Stomach (tissue), 9 donors: ENCODE measurements around the gene RPL22L1. TPM values are rescaled to one million over a fixed set of nuclear protein-coding genes. Genes with fewer than 3 reads are reported as not detected.
"Not testable (repeated sequence)": the region's sequence is repeated elsewhere in the genome, so short reads cannot be mapped to it uniquely, and the experiment has no call there.

ENCODE experiments used
- DNase-seq, 2 donors: peaks; one replicate each; pipeline versions ENCODE4 v3.0.0 to v3.0.0-alpha.2; 2013 to 2019
- H3K27ac ChIP-seq, 5 donors: fragments of 200-600 bp in 4 of 5; sonication (generic) in 4 of 5; one replicate each; pipeline ENCODE4 v1.5.1; 2013 to 2019; ENCODE audit warnings: mild to moderate bottlenecking in 1 of 5, moderate library complexity in 1 of 5
- H3K27me3 ChIP-seq, 3 donors: fragments of 200-600 bp; sonication (generic); one replicate each; pipeline ENCODE4 v1.5.1; 2017 to 2019; ENCODE audit warnings: mixed run types in 1 of 3
- H3K36me3 ChIP-seq, 4 donors: fragments of 200-600 bp; sonication (generic); 1 replicate in 3 of 4; 2 replicates in 1 of 4; pipeline ENCODE4 v1.5.1; 2016 to 2019
- H3K4me1 ChIP-seq, 4 donors: fragments of 200-600 bp; sonication (generic); one replicate each; pipeline ENCODE4 v1.5.1; 2016 to 2019
- H3K4me3 ChIP-seq, 4 donors: fragments of 200-600 bp; sonication (generic) in 3 of 4; one replicate each; pipeline ENCODE4 v1.5.1; 2016 to 2019; ENCODE audit warnings: mild to moderate bottlenecking in 1 of 4
- H3K9me3 ChIP-seq, 4 donors: fragments of 200-600 bp; sonication (generic); one replicate each; pipeline ENCODE4 v1.5.1; 2016 to 2019
- EP300 ChIP-seq: sonication (generic); formaldehyde crosslinking; IDR thresholded peaks from one replicate; pipeline ENCODE4 v1.6.1; 2017; ENCODE audit warnings: antibody characterized with exemption
- POLR2A ChIP-seq, 4 donors: fragments of 450-650 bp; IDR thresholded peaks; one replicate each; pipeline ENCODE4 v1.6.1; 2016; ENCODE audit warnings: antibody characterized with exemption in 4 of 4, control low read depth in 2 of 4, mild to moderate bottlenecking in 1 of 4, moderate library complexity in 1 of 4
- POLR2AphosphoS5 ChIP-seq, 3 donors: sonication (generic); formaldehyde crosslinking; IDR thresholded peaks; one replicate each; pipeline ENCODE4 v1.6.1; 2016; ENCODE audit warnings: antibody characterized with exemption in 3 of 3
- WGBS, 5 donors: extraction: QIAGEN DNeasy Blood & Tissue Kit in 3 of 5; methylation state at CpG; one replicate each; pipeline versions ENCODE4 v1.1.5 to v1.1.7; 2013 to 2018; 5-methylcytosine and 5-hydroxymethylcytosine counted together
- intact Hi-C: fragments of 100-400 bp; cut with DNase I; formaldehyde crosslinking; loops from one replicate; pipeline ENCODE4 v1.15.1; 2023; ENCODE audit warnings: low total_unique reads
- polyA plus RNA-seq, 3 donors: library from polyadenylated mRNA; stranded (reverse); fragments of 200-250 nt; gene quantifications; one replicate each; pipeline ENCODE4 v1.2.3, GENCODE V29; 2013
- total RNA-seq, 5 donors: library from RNA; depleted of rRNA; stranded (reverse); fragments of >200 nt; gene quantifications; one replicate each; pipeline versions ENCODE4 v1.1.0 to v1.2.3, GENCODE V29; 2014 to 2016
- TF ChIP-seq, protein P1 (sequence below), 7 experiments: fragments of 450-650 bp in 4 of 7; fragments of 200-600 bp in 3 of 7; sonication (generic) in 3 of 7; IDR thresholded peaks; one replicate each; pipeline ENCODE4 v1.5.1; 2016 to 2019; ENCODE audit warnings: antibody characterized with exemption in 7 of 7, control low read depth in 2 of 7, mild to moderate bottlenecking in 1 of 7
- donor health status: healthy with polysubstance abuse.
- donor health status: Bipolar disorder and iron deficiency.
- donor health status: healthy.

The RPL22L1 gene
- total and polyA plus RNA-seq, 8 donors: 22.2 to 162 (median 57.8) TPM; not detected in 1

DNA sequence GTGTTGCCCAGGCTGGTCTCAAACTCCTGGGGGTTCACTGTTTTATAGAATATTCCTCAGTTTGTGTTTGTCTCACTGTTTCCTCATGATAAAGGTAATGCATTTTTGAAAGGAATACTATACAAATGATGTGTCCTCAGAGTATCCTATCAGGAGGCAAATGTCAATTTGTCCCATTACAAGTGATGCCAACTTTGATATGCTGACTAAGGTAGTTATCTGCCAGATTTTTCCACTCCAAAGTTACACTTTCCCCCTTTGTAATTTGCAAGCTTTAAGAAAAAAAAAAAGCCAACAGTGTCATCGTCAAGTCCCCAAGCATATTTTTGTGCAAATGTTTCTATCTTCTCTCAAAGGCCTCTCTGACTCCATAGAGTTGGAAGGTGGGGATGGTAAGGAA is 29.5 kb upstream of the RPL22L1 start:
- no peak overlapping the region for H3K4me3 ChIP-seq
- peaks cover 0 to 15% (median 3%) of the 10 kb centered on the region in 4 donors for H3K36me3 ChIP-seq
- no peak for DNase-seq
- no peak overlapping the region for H3K27ac ChIP-seq
- intact Hi-C loops: no loop called here
- 95 to 100% (median 95%) methylated on average over 1 of the region's 1 CpG for WGBS, 5 donors
- no peaks in the 10 kb centered on the region for H3K9me3 ChIP-seq
- TF ChIP-seq POLR2A (IDR thresholded peaks at IDR 0.05) (no peak), EP300 (no peak), POLR2AphosphoS5 (IDR thresholded peaks at IDR 0.05) (no peak)
- TF ChIP-seq, protein P1, sequence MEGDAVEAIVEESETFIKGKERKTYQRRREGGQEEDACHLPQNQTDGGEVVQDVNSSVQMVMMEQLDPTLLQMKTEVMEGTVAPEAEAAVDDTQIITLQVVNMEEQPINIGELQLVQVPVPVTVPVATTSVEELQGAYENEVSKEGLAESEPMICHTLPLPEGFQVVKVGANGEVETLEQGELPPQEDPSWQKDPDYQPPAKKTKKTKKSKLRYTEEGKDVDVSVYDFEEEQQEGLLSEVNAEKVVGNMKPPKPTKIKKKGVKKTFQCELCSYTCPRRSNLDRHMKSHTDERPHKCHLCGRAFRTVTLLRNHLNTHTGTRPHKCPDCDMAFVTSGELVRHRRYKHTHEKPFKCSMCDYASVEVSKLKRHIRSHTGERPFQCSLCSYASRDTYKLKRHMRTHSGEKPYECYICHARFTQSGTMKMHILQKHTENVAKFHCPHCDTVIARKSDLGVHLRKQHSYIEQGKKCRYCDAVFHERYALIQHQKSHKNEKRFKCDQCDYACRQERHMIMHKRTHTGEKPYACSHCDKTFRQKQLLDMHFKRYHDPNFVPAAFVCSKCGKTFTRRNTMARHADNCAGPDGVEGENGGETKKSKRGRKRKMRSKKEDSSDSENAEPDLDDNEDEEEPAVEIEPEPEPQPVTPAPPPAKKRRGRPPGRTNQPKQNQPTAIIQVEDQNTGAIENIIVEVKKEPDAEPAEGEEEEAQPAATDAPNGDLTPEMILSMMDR (IDR thresholded peaks at IDR 0.05): no peak
- no peaks in the 10 kb centered on the region for H3K4me1 ChIP-seq
- no peaks in the 10 kb centered on the region for H3K27me3 ChIP-seq

DNA sequence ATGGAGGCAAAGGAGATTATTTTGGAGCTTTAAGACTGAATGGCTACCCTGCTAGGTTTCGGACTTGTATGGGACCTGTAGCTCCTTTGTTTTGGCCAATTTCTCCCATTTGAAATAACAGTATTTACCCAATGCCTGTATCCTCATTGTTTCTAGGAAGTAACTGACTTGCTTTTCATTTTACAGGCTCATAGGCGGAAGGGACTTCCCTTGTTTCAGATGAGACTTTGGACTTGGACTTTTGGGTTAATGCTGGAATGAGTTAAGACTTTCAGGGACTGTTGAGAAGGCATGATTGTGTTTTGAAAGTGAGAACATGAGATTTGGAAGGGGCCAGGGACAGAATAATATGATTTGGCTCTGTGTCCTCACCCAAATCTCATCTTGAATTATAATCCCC is 28.0 kb upstream of the RPL22L1 start:
- Histone ChIP-seq H3K36me3 (peaks cover 0 to 15% (median 3%) of the 10 kb centered on the region in 4 donors), H3K4me3 (no peak overlapping the region)
- intact Hi-C loops: no loop called here

DNA sequence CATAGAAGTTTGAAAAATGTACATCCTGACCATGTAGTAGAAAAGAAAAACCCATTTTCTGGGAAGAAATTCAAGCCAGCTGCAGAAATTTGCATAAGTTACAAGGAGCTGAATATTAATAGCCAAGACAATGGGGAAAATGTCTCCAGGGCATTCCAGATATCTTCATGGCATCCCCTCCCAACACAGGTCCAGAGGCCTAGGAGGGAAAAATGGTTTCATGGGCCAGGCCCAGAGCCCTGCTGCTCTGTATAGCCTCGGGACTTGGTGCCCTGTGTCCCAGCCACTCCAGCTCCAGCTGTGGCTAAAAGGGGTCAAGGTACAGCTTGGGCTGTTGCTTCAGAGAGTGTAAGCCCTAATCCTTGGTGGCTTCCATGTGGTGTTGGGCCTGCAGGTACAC is 27.2 kb upstream of the RPL22L1 start:
- 43 to 100% (median 98%) methylated on average over 1 of the region's 1 CpG; no CpG with 5 or more reads in 1 of the 5 donors for WGBS, 5 donors
- intact Hi-C loops: not testable (repeated sequence)

More for the DNA sequence above, 28.0 kb upstream of the RPL22L1 start:
- no peaks in the 10 kb centered on the region for H3K27me3 ChIP-seq
- H3K4me1 ChIP-seq: no peaks in the 10 kb centered on the region
- no peak for DNase-seq
- WGBS, 5 donors: 95 to 98% (median 98%) methylated on average over 2 of the region's 2 CpGs
- H3K27ac ChIP-seq: no peak overlapping the region
- TF ChIP-seq POLR2AphosphoS5 (IDR thresholded peaks at IDR 0.05) (no peak), EP300 (no peak), POLR2A (IDR thresholded peaks at IDR 0.05) (no peak)
- TF ChIP-seq, protein P1 (IDR thresholded peaks at IDR 0.05): no peak
- no peaks in the 10 kb centered on the region for H3K9me3 ChIP-seq

DNA sequence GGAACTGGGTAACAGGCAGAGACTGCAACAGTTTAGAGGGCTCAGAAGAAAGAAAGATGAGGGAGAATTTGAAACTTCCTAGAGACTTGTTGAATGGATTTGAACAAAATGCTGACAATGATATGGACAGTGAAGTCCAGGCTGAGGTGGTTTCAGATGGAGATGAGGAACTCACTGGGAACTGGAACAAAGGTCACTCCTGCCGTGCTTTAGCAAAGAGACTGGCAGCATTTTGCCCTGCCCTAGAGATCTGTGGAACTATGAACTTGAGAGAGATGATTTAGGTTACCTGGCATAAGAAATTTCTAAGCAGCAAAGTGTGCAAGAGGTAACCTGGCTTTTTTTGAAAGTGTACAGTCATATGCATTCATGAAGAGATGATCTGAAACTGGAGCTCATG is 26.8 kb upstream of the RPL22L1 start:
- TF ChIP-seq, protein P1 (IDR thresholded peaks at IDR 0.05): no peak
- TF ChIP-seq EP300 (no peak), POLR2A (IDR thresholded peaks at IDR 0.05) (no peak), POLR2AphosphoS5 (IDR thresholded peaks at IDR 0.05) (no peak)
- no peak for DNase-seq
- no peaks in the 10 kb centered on the region for H3K4me1 ChIP-seq
- no peak overlapping the region for H3K4me3 ChIP-seq
- H3K9me3 ChIP-seq: no peaks in the 10 kb centered on the region
- intact Hi-C loops: no loop called here
- H3K27me3 ChIP-seq: no peaks in the 10 kb centered on the region
- H3K36me3 ChIP-seq: peaks cover 0 to 23% (median 4%) of the 10 kb centered on the region in 4 donors
- H3K27ac ChIP-seq: no peak overlapping the region
- WGBS, 5 donors: 73 to 89% (median 85%) methylated on average over 1 of the region's 1 CpG

More for the DNA sequence above, 27.2 kb upstream of the RPL22L1 start:
- not testable (repeated sequence) for H3K4me3 ChIP-seq, H3K27ac ChIP-seq, H3K4me1 ChIP-seq, H3K27me3 ChIP-seq, H3K9me3 ChIP-seq, DNase-seq
- H3K36me3 ChIP-seq: peaks cover 0 to 19% (median 3%) of the 10 kb centered on the region in 4 donors

DNA sequence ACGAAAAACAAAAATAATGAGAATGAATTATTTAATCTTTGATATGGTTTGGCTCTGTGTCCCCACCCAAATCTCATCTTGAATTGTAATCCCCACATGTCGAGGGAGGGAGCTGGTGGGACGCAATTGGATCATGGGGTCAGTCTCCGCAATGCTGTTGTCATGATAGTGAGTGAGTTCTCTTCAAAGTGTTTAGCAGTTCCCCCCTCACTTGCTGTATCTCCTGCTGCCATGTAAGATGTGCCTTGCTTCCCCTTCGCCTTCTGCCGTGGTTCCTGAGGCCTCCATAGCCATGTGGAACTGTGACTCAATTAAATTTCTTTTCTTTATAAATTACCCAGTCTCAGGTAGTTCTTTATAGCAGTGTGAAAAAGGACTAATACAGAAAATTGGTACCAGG is 26.3 kb upstream of the RPL22L1 start:
- H3K4me1 ChIP-seq, H3K27me3 ChIP-seq, DNase-seq, H3K9me3 ChIP-seq, intact Hi-C loops, H3K4me3 ChIP-seq, H3K27ac ChIP-seq: not testable (repeated sequence)
- H3K36me3 ChIP-seq: peaks cover 0 to 23% (median 7%) of the 10 kb centered on the region in 4 donors
- WGBS, 5 donors: 90 to 98% (median 96%) methylated on average over 6 of the region's 6 CpGs
